GM18909 (cell line): ENCODE data around the gene BATF3.
"Not testable (repeated sequence)": the region's sequence is repeated elsewhere in the genome, so short reads cannot be mapped to it uniquely, and the experiment has no call there.

Experiments
- ATAC-seq: cut with Tn5 transposase; IDR thresholded peaks from one replicate; pipeline ENCODE4 v1.9.1; 2021; ENCODE audit warnings: mild to moderate bottlenecking; ENCODE audit not compliant: unreplicated experiment, poor library complexity

Gene BATF3, protein sequence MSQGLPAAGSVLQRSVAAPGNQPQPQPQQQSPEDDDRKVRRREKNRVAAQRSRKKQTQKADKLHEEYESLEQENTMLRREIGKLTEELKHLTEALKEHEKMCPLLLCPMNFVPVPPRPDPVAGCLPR

GRCh38 chr1:212699625-212700222, at the start of gene BATF3:
BATF3 (minus strand) TSS chr1:212699840; CDS start chr1:212699762, 78 bp downstream.
- peak; percentile 24 for ATAC-seq

DNA sequence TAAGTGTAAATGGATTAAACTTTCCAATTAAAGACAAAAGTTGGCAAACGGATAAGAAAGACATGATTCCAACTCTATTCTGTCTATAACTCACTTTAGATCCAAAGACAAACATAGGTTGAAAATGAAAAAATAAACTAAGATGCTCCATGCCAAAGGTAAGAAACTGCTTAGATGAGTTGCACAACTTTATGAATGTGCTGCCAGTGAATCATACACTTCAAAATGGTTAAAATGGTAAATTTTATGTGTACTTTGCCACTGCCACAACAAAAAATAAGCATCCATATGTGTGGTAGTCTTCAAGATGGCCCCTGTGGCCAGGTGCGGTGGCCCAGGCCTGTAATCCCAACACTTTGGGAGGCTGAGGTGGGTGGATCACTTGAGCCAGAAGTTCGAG, 46.9 kb upstream of the BATF3 start:
- no peak for ATAC-seq

DNA sequence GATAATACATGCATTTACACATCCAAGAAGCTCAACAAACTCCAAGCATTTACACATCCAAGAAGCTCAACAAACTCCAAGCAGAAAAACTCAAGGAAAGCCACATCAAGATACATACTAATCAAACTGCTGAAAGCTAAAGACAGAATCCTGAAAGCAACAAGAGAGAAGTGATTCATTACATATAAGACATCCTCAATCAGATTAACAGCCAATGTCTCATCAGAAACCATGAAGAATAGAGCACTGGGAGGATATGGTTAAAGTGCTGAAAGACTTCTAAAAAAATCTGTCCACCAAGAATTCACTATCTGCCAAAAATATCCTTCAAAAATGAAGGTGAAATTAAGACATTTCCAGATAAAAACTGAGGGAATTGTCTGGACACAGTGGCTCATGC, 45.7 kb upstream of the BATF3 start:
- no peak for ATAC-seq

DNA sequence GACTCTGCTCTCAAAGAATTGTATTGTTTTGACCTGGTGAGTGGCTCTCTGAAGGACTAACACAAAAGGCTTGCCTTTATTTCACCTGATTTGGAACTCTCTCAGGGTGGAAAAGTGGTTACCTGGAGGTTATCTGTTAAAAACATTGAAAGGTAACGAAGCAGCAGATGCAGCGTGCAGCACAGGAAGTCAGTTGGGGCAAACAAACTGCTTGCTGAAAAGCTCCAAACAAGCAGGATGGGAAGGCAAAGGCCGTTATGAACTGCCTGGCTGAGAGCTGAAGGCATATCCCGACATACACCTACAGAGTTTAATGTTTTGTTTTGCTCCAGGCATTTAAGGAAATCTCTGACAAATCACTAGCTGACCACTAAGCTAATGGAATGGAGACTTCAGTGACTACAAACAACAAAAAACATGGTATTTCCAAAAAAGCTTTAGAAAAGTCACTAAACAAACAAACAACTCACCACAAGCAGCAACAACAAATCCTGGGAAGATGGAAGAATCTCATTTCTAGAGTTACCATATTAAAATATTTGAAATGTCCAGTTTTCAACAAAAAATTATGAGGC, 44.3 kb upstream of the BATF3 start:
- ATAC-seq = no peak

DNA sequence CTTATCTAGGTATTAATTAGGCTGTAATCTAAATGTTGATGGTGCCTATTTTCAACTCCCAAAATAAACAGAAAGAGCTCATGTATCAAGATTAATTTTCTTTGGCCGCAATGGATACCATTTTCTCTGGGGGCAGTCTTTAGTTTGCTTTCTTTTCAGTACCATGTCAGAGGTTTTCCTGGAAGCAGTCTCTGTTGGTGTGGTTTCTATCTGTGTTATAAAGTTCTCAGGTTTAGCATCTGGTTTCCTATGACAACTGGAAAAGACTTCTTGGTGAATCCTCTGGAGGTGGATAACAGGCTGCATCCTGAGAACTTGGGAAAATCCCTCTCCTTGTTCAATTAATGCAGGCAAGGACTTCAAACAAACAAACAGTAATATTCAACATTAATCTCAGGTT, 38.7 kb upstream of the BATF3 start:
- ATAC-seq = no peak

GRCh38 chr1:212737559-212737958, 37.9 kb upstream of the BATF3 start:
- ATAC-seq = no peak

GRCh38 chr1:212733109-212733508, 33.5 kb upstream of the BATF3 start:
- ATAC-seq = no peak

DNA sequence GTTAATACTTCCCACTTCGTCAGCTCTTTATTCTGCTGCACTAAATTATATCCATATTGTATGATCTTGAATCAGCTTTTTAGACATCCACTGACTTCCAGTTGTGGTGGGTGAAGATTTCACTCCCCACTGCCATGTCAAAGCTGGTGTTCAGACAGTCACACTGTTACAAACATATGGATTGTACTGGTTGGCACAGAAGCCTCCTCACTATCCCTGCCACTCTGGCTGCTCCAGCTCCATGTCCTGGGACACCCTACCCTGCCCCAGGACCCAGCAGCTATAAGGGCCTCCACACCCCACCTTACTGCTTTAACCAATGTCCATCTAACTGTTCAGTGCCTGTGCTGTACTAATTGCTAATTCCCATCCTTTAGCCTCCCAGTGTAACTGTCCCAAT, 32.0 kb upstream of the BATF3 start:
- ATAC-seq = no peak

GRCh38 chr1:212728606-212729005, 29.0 kb upstream of the BATF3 start:
- no peak for ATAC-seq

- ATAC-seq = no peak
Observed at GRCh38 chr1:212727386-212728181, 27.9 kb upstream of the BATF3 start.

DNA sequence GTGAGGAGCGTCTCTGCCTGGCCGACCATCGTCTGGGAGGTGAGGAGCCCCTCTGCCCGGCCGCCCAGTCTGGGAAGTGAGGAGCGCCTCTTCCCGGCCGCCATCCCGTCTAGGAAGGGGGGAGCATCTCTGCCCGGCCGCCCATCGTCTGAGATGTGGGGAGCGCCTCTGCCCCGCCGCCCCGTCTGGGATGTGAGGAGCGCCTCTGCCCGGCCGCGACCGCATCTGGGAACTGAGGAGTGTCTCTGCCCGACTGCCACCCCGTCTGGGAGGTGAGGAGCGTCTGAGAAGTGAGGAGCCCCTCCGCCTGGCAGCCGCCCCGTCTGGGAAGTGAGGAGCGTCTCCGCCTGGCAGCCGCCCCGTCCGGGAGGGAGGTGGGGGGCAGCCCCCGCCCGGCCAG, 25.0 kb upstream of the BATF3 start:
- not testable (repeated sequence) for ATAC-seq

DNA sequence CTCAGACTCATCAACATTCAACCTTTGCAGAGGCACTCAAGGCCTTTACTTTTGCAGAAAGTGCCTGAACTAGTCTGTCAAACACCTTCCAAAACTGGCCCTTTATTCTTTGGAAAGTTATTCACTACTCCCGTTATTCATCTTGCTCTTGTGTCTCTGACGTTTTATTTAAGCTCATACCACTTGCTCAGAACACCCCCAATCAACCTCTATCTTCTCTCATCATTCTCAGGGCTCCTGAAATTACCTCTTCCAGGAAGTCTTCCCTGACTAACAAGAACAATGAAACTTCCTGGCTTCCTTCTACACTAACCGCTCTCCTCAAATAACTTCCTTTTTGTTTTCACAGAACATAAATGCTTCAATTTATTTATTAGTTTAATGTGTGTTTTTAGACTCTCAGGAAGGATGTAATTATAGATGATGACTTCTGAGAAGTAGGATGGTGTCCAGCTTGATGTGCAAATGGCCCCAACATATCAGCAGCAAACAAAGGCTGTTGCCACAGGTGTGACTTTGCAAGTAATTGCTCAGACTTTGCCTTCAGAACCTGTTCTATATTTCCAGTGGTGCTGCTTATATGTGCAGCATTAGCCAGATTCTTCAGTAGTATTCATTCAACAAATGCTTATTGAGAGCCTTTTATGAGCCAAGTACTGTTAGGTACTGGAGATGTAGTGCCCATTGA, 22.8 kb upstream of the BATF3 start:
- no peak for ATAC-seq

DNA sequence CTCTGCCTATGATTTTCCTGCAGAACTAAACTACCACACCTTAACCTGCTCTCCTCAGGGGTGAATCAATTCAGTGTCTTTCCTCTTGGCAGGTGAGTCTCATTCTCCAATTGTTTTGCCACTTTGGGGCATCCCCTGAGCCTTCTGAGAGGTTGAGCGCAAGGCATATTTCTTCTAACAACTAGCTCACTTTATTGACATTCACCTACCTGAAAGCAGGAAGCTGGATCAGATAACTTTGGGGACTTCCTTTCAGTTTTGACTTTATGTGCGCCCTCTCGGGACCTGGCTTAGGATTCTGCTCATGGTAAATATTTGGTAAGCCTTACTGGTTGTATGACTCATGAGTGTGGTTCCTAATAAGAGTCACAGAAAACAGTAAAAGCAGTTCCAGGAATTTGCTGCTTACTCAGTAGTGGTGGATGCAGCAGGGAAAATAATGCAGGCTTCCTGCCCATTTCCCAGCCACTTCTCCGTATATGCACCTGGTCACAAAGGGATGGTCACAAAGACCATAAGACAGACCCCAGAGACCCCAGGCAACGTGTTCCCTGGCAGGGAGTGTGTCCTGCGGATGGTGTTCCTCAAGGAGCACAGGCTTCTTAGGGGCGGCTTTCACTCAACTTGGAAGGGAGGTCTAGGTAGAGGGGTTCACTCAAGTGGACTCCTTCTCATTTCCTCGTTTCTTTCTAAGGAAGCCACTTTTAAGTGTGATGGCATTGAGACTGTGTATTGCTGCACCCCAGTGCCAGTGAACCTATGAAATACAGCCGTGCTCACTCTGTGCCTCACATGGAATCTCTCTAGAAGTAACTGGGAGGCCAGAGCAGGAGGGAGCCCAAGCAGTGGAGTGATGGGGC, 22.0 kb upstream of the BATF3 start:
- ATAC-seq = no peak

DNA sequence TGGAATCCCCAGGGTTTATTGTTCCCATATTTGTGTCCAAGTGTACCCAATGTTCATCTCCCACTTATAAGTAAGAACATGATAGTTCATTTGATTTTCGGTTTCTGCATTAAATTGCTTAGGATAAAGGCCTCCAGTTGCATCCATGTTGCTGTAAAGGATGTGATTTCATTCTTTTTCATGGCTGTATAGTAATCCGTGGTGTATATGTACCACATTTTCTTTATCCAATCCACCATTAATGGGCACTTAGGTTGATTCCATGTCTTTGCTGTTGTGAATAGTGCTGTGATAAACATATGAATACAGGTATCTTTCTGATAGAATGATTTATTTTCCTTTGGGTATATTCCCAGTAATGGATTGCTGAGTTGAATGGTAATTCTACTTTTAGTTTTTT, 20.0 kb upstream of the BATF3 start:
- no peak for ATAC-seq

GRCh38 chr1:212718499-212718898, 18.9 kb upstream of the BATF3 start:
- no peak for ATAC-seq

DNA sequence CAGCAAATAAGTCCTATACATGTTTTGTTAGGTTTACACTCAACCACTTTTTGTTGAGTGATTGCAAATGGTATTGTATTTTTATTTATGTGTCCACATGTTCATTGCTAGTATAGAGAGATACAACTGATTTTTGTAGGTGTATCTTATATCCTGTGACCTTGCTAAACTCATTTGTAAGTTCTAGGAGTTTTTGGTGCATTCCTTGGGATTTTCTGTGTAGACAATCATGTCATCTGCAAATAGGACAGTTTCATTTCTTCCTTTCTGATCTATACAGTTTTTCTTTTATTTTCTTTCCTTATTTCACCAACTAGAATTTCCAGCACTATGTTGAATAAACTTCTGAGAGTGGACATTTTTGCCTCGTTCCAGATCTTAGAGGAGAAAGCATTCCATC, 16.5 kb upstream of the BATF3 start:
- no peak for ATAC-seq

GRCh38 chr1:212713465-212714136, 14.0 kb upstream of the BATF3 start:
- ATAC-seq = no peak

DNA sequence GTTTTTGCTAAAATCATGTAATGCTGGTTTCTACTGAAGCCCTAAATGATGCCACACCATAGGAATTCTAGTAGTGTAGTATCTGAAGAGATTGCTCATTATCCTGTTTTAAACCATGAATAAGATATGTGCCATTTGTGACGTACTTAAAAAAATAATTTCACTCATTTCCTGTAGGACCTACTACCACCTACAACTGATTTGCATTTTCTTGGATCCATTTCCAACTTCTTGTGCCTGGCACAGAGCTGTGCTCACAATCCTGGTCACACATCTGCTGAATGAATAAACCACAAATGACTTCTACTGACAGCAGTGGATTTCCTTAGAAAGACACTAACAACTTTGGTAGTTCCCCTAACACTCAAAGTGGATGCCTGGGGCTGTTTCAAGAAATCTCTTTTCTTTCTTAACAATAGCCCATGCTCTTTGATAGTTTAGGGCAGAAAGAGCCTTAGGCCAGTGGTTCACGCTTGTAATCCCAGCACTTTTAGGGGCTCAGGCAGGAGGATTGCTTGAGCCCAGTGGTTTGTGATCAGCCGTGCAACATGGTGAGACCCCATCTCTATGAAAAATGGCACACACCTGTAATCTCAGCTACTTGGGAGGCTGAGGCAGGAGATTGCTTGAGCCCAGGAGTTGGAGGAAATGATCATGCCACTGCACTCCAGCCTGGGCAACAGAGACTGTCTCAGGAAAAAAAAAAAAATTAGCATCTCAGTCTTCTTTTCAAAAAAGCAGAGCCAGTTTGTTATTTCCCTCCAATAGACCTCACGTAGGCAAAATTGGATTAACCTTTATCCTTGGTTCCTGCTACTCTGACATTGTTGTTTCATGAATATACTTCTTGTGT, 13.0 kb upstream of the BATF3 start:
- no peak for ATAC-seq

GRCh38 chr1:212711974-212712373, 12.3 kb upstream of the BATF3 start:
- ATAC-seq = not testable (repeated sequence)
